ENCODE measurements around the gene MT4. TPM values are rescaled to one million over a fixed set of nuclear protein-coding genes. Genes with fewer than 3 reads are reported as not detected.

The MT4 gene
- total and polyA plus RNA-seq, 9 donors: not detected

- WGBS, 3 donors: 45 to 57% (median 56%) methylated on average over 3 of the region's 3 CpGs
- H3K27me3 ChIP-seq: no peaks in the 10 kb centered on the region
- intact Hi-C loops (cut with DNase I): loop anchor here in 1 of 4 donors (5.0 to 10.0 kb wide), 2 partner anchors 381 to 699 kb away; partner anchors contain the start of gene NLRC5
- no peak for TF ChIP-seq CTCF (IDR thresholded peaks at IDR 0.05)
- no peak for TF ChIP-seq POLR2A (IDR thresholded peaks at IDR 0.05)
- no peak overlapping the region for H3K4me3 ChIP-seq
- no peaks in the 10 kb centered on the region for H3K9me3 ChIP-seq
- peak overlapping the region; percentile 79 to 81 for H3K27ac ChIP-seq
- peaks cover 22% of the 10 kb centered on the region for H3K4me1 ChIP-seq (ENCODE audit: insufficient read depth)
- DNase-seq: peak; percentile 54 to 76 (median 67)
- H3K36me3 ChIP-seq: no peaks in the 10 kb centered on the region
Measured at GRCh38 chr16:56606071-56606475, 41.2 kb downstream of the MT4 start.

DNA sequence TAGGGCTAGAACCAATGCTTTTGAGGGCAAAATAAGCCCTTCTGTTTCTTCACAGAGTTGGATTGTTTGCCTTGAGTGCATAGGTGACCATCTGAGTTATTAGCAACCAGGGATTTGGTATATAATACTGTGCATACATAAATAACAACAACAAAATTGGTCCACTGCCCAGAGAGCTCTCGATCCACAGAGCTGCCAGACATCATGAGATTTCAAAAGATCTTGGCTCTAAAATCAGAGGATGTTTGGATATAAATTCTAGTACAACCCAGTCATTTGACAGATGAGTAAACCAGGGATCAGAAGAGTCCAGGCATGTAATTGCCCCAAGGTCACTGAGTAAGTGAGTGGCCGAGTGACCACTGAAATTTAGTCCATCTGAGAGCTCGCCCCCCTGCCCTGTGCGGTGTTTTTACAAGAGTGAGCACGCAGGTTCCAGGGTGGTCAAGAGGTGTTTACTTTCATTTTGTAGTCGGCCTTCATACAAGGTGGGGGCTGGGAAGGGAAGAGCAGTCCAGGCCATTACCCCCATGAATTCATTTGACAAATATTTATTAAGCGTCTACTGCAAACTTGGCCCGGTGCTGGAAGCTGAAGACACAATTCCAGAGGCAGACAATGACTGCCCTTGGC is 41.7 kb downstream of the MT4 start:
- Histone ChIP-seq H3K4me1 (ENCODE audit: insufficient read depth) (peaks cover 26% of the 10 kb centered on the region), H3K4me3 (no peak overlapping the region), H3K27ac (peak overlapping the region; percentile 79 to 81), H3K36me3 (no peaks in the 10 kb centered on the region), H3K9me3 (no peaks in the 10 kb centered on the region), H3K27me3 (no peaks in the 10 kb centered on the region)
- WGBS, 3 donors: 23 to 28% (median 26%) methylated on average over 8 of the region's 8 CpGs
- DNase-seq: peak in 4 of 5 donors; percentile 40 to 65 (median 48)
- TF ChIP-seq CTCF (IDR thresholded peaks at IDR 0.05) (no peak), EP300 (IDR thresholded peaks at IDR 0.05) (no peak), POLR2A (IDR thresholded peaks at IDR 0.05) (no peak)
- intact Hi-C loops (cut with DNase I): loop anchor here in 1 of 4 donors (5.0 to 10.0 kb wide), 2 partner anchors 381 to 698 kb away; partner anchors contain the start of gene NLRC5

DNA sequence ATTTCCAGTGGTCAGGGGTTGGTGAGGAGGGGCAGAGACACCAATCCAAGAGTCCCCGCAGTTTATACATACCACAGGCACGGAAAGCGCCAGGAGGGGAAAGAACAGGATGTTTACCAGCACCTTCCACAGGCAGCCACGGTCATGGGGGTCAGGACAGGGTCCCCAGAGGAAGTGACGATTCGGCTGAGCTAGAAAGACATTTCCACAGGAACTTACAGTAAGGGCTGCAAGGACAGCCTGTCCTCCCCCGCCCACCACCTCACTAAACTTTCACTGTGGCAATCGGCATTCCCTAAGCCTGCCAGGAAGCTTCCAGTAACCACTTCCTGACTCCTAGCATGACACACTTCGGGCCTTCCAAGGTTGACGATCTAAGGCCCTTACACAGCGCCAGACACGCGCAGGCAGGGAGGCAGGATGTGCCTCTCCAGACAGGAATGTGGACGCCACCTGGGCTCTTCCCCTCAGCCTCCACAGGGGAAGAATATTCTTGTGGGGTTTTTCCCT is 42.3 kb downstream of the MT4 start:
- peak overlapping the region; percentile 79 to 81 for H3K27ac ChIP-seq
- no peaks in the 10 kb centered on the region for H3K36me3 ChIP-seq
- no peak overlapping the region for H3K4me3 ChIP-seq
- peaks cover 27% of the 10 kb centered on the region for H3K4me1 ChIP-seq (ENCODE audit: insufficient read depth)
- TF ChIP-seq EP300 (IDR thresholded peaks at IDR 0.05) (peak; percentile 99), CTCF (IDR thresholded peaks at IDR 0.05) (no peak)
- 37 to 47% (median 46%) methylated on average over 14 of the region's 14 CpGs for WGBS, 3 donors
- DNase-seq: peak; percentile 62 to 86 (median 73)
- no peaks in the 10 kb centered on the region for H3K9me3 ChIP-seq
- no peaks in the 10 kb centered on the region for H3K27me3 ChIP-seq
- intact Hi-C loops (cut with DNase I): loop anchor here in 1 of 4 donors (5.0 to 10.0 kb wide), 2 partner anchors 380 to 698 kb away; partner anchors contain the start of gene NLRC5

DNA sequence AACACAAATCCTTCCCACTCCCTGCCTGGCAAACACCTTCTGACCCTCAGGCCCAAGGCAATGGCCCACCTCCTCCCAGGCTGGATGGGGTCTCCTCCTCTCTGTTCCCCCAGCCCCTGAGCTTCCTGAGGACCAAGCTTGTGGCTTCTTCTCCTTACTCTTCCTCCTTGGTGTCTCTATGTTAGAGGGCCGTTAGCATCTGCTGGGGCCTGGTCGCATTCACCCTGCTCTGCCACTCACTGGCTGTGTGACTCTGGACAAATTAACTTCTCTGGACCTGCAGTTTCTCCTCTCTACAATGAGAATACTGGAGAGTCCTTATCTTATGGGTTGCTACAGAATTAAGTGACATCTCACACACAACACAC is 42.8 kb downstream of the MT4 start:
- Histone ChIP-seq H3K4me1 (ENCODE audit: insufficient read depth) (peaks cover 27% of the 10 kb centered on the region), H3K27ac (peak overlapping the region; percentile 79 to 81), H3K4me3 (peak overlapping the region; percentile 76), H3K36me3 (no peaks in the 10 kb centered on the region), H3K9me3 (no peaks in the 10 kb centered on the region), H3K27me3 (no peaks in the 10 kb centered on the region)
- TF ChIP-seq CTCF (IDR thresholded peaks at IDR 0.05): no peak
- TF ChIP-seq EP300 (IDR thresholded peaks at IDR 0.05): no peak
- TF ChIP-seq POLR2A (IDR thresholded peaks at IDR 0.05): no peak
- intact Hi-C loops (cut with DNase I): loop anchor here in 1 of 4 donors (1.0 to 10.0 kb wide), 4 partner anchors 19 to 697 kb away; partner anchors contain the start of genes MT1X and NLRC5
- no peak for DNase-seq
- WGBS, 3 donors: 79 to 84% (median 82%) methylated on average over 2 of the region's 2 CpGs

All from ovary (tissue), 9 donors.